HG03565 (cell line): Measurements from ENCODE around the gene AK3.
"Not testable (repeated sequence)": the region's sequence is repeated elsewhere in the genome, so short reads cannot be mapped to it uniquely, and the experiment has no call there.

ENCODE experiments used
- ATAC-seq: cut with Tn5 transposase; IDR thresholded peaks from one replicate; pipeline ENCODE4 v1.9.1; 2021; ENCODE audit warnings: mild to moderate bottlenecking, moderate library complexity; ENCODE audit not compliant: unreplicated experiment

Gene AK3

DNA sequence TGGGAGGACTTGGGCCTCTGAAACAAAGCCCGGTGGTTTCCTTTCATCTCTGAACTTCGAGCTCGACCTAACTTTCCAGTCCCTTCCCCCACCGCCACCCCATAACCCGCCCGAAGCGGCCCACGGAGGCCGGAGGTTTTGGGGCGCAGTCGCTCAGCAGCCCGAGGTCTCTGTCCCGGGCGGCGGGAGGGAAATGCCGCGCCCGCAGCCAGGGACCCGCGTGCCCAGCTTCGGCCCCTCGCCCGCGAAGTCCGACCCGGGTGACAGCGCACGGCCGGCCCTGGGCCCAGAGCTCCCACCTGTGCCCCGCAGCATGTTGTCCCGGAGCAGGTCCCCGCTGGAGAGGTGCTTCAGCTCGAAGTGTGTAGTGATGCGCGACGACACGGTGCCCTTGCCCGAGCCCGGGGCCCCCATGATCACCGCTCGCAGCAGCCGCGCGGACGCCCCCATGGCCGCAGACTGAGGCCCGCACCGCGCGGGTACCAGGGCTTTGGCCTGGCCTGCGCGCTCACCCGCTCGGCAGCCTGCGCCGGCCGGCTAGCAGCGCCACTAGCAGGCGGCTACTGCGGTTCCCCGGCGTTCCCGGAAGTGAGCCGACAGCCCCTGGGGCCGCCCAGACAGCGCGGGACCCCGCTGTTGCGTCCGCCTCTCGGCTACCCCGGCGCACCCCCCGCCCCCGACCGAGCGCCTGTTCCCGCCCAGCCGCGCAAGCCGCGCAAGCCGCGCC, at the start of gene AK3:
Gene AK3, minus strand, starts transcription at position 565 of the 727 bp plus-strand sequence. Its CDS starts 115 bp downstream, at position 450.
- peak; percentile 87 for ATAC-seq

- ATAC-seq, result no peak
Observed at GRCh38 chr9:4788703-4789102, 47.7 kb upstream of the AK3 start.

- no peak for ATAC-seq
Observed at GRCh38 chr9:4787876-4788275, 46.9 kb upstream of the AK3 start.

- no peak for ATAC-seq
Observed at GRCh38 chr9:4786599-4786998, 45.6 kb upstream of the AK3 start.

GRCh38 chr9:4784403-4784802, 43.4 kb upstream of the AK3 start:
- no peak for ATAC-seq

DNA sequence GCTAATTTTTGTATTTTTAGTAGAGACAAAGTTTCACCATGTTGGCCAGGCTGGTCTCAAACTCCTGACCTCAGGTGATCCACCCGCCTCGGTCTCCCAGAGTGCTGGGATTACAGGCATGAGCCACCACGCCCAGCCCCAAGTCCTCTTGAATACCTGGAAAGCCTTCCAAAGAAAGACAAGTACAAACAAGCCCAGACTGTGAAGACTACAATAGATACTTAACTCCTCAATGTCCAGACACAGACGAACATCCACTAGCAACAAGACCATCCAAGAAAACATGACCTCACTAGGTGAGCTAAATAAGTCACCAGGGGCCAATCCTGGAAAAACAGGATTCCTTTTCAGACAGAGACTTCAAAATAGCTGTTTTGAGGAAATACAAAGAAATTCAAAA, 42.2 kb upstream of the AK3 start:
- ATAC-seq, result not testable (repeated sequence)

DNA sequence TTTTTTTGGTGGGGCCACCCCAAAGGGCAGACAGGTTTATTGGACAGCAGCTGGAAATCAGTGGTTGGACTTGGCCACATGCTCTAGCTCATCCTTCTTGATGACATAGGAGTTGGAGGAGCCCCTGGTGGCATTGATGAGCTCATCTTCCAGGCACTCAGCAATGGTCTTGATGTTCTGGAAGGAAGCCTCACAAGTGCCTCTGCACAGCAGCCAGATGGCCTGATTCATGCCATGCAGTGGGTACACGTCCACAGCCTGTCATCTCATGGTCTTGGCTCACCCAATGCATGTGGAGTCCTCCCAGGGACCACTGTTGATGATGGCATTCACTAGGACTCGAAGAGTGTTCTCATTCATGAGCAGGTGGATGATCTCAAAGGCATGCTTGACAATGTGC, 40.4 kb upstream of the AK3 start:
- no peak for ATAC-seq

- no peak for ATAC-seq
Observed at GRCh38 chr9:4780651-4781050, 39.6 kb upstream of the AK3 start.

GRCh38 chr9:4774958-4775357, 34.0 kb upstream of the AK3 start:
- ATAC-seq, result not testable (repeated sequence)

- no peak for ATAC-seq
Observed at GRCh38 chr9:4774209-4774608, 33.2 kb upstream of the AK3 start.

DNA sequence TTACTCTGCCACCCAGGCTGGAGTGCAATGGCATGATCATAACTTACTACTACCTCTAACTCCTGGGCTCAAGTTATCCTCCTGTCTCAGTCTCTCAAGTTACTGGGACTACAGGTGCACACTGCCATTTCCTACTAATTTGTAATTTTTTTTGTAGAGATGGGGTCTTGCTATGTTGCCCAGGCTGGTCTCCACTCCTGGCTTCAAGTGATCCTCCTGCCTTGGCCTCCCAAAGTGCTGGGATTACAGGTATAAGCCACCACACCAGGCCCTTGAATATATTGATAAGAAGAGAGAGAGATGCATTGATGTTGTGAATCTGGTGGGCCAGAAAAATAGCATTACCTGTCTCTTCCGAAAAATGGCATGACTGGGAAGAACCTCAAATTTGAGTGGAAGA, 30.8 kb upstream of the AK3 start:
- ATAC-seq, result no peak

DNA sequence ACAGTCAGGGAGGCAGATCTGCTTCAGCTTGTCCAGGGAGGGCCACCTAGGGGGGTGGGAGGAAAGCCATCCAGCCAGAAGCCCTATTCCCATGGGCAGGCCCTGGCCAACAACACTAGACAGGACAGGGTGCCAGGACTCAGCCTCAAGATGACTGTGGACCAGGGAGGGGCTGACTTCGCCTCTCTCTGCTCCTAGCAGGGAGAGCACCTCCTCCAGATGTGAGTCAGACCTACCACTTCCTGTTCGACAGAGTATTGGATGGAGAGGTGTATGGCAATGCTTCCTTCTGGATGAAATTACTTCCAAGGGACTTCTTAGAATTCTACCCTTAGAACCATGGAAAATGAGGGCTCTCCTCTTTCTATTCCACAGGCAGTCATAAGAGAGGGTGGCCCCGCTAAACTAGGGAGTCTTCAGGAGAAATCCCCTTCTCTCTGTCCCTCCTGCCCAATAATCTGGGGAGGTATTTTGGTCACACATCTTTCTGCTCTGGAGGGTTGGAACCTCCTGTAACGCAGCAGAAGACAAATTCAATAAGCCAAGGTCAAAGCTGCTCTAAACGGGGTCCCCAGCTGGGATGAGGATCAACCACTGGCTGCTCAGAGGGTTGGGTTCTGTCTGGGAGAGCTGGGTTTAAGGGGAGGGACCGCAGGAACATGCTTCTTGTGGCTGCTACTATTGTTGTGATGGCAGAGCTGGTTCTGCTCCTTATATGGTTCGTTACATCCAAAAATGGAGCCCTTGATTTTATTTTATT, 28.5 kb upstream of the AK3 start:
- no peak for ATAC-seq

- ATAC-seq, result no peak
Observed at GRCh38 chr9:4768681-4769080, 27.7 kb upstream of the AK3 start.

GRCh38 chr9:4764033-4764432, 23.0 kb upstream of the AK3 start:
- no peak for ATAC-seq

DNA sequence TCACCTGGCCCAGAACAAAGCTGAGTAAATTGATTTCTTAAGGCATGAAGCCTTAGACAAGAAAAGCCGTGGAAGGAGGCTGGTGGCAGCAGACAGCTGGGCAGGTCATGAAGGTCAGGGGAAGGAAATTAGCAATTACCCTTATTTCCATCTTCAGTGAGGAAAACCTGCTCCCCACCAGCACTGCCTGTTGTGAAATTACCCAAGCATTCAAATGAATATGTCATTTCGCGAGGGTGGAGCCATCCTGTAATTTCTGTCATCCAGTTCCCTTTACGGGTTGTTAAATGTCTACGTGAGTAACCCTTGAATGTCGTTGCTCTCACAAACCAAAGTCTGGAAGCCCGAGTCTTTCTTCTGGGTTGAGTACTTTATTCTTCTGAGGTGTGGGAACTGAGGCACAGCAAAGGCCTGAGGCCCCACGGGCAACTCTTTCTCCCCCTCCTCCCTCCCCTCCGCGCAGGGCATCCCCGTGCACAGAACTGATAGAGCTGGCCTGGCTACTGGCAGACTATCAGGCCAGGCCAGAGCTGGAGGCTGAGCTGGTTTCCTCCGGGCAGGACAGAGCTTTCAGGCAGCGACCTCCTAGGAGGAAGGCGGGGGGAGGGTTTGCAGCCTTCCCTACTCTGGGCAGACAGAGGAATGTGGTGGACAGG, 22.0 kb upstream of the AK3 start:
- no peak for ATAC-seq

DNA sequence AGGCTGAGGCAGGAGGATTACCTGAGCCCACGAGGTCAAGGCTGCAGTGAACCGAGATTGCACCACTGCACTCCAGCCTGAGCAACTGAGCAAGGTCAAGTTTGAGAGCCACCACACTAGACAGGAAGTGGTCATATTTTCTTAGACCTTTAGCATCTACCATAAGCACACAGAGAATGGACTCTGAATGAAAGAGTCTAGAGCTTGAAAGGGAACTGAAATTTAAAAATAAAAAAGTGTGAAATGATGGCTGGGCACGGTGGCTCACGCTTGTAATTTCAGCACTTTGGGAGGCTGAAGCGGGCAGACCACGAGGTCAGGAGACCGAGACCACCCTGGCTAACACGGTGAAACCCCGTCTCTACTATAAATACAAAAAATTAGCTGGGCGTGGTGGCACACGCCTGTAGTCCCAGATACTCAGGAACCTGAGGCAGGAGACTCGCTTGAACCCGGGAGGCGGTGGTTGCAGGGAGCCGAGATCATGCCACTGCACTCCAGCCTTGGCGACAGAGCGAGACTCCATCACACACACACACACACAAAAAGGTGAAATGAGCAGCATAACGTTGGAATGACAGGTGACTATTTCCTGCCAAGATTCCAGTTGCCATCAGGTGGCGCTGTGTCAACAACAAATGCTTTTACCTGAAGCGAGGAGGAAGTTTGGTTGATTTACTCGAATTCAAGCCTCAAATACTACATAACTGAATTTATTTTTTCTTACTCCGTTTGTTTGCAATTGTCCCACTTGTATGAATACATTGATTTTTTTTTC, 21.3 kb upstream of the AK3 start:
- ATAC-seq, result peak; percentile 87

DNA sequence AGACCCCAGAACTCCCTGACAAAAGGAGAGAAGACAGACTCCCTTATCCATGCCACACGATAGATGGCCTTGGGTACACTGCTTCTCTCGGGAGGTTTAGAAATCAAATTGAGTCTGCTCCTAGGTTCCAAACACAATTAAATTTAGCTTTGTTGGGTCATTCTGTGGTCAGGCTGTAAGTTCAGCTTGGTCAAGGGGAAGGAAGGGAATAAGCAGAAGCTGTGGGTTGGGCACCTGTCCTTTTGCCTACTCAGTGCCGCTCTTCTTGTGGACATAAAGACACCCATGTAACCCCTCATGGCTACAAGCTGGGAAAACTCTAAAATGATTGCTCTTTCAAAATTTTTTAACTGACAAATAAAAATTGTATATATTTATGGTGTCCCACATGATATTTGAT, 19.1 kb upstream of the AK3 start:
- no peak for ATAC-seq

DNA sequence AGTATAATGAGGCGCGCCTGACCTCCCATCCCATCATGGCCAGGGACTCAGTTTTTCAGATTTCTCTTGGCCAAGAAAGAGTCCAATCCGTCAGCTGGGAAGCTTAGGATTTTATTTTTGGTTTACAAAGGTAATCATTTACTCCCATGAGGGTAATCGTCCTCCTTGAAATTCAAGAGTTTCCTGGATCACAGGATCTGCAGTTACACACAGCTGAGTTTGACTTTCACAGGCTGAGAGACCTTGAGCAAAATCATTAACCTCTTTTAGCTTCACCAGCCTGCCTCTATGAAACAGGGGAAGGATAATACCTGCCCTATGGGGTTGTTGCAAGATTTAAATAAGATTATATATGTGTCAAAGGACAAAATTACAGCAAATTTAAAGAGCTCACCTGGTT, 15.4 kb upstream of the AK3 start:
- no peak for ATAC-seq

GRCh38 chr9:4755026-4755609, 14.1 kb upstream of the AK3 start:
- ATAC-seq, result no peak

GRCh38 chr9:4754530-4754929, 13.5 kb upstream of the AK3 start:
- not testable (repeated sequence) for ATAC-seq
